Measurements from ENCODE around the gene VPS8. TPM values are rescaled to one million over a fixed set of nuclear protein-coding genes. Genes with fewer than 3 reads are reported as not detected.
"Not testable (repeated sequence)": the region's sequence is repeated elsewhere in the genome, so short reads cannot be mapped to it uniquely, and the experiment has no call there.

The VPS8 gene
- polyA plus RNA-seq, 4 donors = 33.2 to 57.4 (median 40.4) TPM

GRCh38 chr3:184850201-184850600 lies 38.2 kb downstream of the VPS8 start:
- DNase-seq (ENCODE audit: low read depth in 4 of 4, low spot score in 2 of 4) = no peak

DNA sequence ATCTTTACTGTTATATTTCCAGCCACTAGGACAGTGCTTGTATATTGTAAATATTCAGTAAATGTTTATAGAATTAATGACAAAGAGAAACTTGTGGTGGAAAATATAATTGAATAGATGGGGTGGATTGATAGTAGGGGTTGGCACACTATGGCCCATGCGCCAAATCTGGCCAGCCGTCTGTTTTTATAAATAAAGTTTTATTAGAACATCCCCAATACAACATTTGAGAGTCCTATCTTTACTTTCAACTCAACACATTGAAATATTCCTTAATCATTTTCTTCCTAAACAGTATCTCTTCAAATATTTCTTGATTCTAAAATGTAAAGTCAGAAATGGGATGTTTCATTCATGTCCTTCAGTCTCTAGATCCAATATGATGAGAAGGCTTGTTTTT lies 45.1 kb downstream of the VPS8 start:
- DNase-seq (ENCODE audit: low read depth in 4 of 4, low spot score in 2 of 4) = no peak

DNA sequence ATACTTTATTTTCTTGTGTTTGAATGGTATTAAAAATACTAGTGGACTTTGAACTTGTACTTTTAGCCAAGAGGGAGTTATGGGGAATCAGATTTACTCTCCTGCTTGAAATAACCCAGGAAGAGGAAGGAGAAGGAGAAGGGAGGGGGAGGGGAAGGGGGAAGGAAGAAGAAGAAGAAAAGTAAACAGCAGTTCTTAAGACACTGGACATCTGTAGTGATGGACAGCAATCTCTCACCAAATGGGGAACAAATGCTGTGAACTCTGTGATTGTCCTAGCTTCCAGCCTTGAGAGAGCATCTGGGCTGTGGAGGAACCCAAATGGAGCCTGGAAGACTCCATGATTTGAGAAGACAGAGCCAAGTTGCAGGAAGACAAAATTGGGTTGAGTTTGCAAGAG lies 52.0 kb downstream of the VPS8 start:
- no peak for DNase-seq (ENCODE audit: low read depth in 4 of 4, low spot score in 2 of 4)

DNA sequence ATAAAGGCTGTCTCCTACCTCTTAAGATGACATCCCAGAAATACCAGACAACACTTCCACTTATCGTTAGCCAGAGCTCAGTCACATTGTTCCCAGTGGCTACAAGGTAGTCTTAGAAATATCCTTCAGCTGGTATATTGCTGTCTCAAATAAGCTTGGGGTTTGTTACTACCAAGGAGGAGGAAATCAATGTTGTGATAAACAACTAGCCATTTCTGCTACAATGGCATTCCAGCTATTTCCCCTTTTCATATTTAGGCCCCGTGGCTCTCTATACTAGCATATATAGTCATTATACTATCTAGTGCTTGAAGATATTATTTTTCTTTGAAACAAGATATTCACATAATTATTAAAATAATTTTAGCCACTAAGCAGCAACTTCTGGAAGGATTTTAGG lies 56.5 kb downstream of the VPS8 start:
- DNase-seq (ENCODE audit: low read depth in 4 of 4, low spot score in 2 of 4) = no peak

DNA sequence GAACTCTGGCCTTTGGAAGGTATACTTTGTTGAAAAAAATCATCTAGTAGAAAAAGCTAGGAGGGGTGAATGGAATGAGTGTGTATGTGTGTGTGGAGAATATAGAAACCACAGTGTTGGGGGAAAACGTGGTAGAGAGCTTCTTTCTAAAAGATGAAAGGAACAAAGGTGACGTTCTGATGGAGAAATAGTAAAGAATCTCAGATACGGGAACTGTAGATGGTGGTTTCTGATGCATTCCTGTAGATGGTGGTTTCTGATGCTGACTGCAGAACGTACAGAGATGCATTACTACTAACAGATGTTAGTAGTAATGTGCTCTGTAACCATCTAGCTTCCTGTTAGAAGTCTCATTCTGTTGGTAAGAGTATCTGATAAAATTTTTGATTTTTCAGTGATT lies 60.2 kb downstream of the VPS8 start:
- no peak for DNase-seq (ENCODE audit: low read depth in 4 of 4, low spot score in 2 of 4)

DNA sequence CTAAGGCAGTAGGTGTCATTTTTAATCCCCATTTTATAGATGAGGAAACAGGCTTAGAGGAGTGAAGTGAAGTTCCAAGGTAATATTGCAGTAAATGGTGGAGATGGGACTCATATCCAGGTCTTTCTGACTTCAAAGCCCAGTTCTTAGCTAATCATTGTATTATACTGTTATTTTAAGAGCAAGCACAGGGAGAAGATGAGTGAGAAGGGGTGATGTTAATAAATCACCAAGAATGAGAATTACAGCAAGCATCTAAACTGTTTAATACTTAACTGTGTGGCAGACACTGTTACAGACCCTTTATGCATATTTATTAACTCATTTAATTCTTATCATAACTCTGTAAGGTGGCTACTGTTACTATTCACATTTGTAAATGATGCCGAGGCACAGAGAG lies 61.2 kb downstream of the VPS8 start:
- DNase-seq (ENCODE audit: low read depth in 4 of 4, low spot score in 2 of 4) = no peak

DNA sequence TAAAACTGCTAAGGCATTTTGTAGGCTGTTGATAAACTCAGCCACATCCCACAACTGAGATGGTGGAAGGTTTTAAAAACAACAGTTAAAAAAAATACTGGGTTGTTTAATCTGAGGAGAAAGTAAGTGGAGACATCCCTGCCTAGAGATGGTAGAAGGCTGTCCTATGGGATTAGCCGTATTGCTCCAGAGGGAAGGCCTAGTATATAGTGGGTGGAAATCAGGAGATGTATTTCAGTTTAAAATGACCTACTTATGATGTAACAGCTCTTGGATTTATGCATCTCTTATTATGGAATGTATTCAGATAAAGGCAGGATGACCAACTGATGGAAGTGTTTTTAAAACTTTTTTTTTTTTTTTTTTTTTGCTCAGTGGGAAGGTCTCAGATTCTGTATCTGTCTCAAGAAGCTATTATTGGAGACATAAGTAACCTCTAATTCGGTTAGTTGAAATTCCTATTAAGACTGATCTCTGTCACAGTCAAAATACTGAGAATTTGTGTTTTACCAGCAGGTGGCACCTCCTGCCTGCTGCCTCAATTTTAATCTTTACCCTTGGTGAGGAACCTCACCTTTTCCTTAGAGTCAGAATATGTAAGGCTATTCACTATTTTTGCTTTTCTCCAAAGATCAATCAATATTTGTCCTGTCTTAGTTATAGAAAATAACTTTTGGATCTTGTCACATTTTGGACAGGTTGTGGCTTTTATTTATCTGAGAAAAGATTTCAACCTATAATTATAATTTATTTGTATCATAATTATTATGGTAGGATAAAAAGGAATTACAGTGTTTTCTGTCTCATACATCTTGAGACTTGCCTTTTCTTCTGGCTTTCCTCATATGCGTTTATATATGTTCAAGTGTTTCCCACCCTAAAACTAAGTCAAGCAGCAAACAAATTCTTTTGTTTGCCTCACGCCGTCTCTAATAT lies 63.0 kb downstream of the VPS8 start:
- peak in 3 of 4 donors; percentile 11 to 32 (median 24) for DNase-seq (ENCODE audit: low read depth in 4 of 4, low spot score in 2 of 4)

DNA sequence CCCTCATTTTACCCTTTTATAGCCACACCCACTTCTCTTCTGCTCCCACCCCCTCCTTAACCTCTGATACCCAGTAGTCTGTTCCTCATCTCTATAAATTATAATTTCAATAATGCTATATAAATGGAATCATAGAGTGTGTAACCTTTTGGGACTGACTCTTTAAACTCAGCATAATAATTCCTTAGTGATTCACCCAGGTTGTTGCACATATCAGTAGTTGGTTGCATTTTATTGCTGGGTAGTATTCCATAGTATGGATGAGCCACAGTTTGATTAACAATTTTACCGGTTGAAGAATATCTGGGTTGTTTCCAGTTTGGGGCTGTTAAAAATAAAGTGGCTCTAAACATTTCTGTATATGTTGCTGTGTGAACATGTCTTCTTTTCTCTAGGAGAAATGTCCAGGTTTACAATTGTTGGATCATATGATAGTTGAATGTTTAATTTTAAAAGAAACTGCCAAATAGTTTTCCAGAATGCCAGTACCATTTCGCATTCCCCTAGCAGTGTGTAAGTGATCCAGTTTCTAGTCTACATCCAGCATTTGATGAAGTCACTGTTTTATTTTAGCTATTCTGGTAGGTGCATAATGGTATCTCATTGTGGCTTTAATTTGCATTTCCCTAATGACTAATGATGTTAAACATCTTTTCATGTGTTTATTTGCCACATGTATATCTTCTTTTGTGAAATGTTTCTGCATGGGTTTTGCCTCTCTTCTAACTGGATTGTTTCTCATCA lies 68.5 kb downstream of the VPS8 start:
- DNase-seq (ENCODE audit: low read depth in 4 of 4, low spot score in 2 of 4) = no peak

- DNase-seq (ENCODE audit: low read depth in 4 of 4, low spot score in 2 of 4) = no peak
Observed at GRCh38 chr3:184884359-184885017, 72.5 kb downstream of the VPS8 start.

- DNase-seq (ENCODE audit: low read depth in 4 of 4, low spot score in 2 of 4) = no peak
Observed at GRCh38 chr3:184885112-184885511, 73.1 kb downstream of the VPS8 start.

DNA sequence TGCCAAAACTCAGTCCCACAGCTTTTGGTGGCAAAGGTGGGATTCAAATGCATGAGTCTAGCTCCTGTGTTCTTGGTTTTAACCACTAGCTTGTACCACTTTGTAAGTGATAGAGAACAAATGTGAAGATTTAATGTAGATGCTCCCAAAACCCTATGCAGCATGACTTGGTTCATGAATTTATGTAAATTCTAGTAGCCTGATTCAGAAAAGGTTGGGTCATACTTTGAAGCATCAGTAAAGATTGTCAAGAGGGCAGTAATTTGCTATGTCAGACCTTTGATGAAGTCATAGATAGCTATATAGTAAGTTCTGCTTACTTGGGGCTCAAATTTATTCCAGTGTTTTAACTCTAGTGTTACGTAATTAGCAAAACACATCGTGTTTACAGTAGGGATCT lies 75.6 kb downstream of the VPS8 start:
- no peak for DNase-seq (ENCODE audit: low read depth in 4 of 4, low spot score in 2 of 4)

DNA sequence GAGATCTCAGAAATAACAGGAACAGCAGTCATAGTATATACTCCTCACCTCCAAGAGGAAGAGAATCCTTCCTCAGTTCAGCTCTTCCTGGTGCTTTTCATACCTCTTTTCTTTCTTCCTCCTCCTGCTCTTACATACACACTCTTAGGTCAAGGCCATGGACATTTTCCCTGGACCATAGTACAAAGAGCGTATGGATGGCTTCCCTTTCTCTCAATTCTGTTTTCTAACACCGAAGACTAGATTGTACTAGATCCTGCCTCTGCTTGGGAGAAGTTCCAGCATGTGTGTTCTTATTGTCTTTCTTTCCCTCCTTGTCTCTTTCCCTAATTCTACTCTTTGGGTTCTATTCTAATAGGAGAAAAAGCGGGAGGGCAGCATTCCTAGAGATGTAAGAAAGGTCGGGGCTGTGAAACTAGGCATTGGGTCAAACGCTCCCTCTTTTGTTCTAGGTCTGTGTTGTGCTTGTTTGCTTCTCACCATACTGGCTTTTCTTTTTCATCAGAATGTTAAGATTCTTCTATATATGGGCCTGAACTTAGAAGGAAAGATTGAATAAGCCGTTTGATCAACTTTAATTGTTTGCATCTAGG lies 77.4 kb downstream of the VPS8 start:
- no peak for DNase-seq (ENCODE audit: low read depth in 4 of 4, low spot score in 2 of 4)

GRCh38 chr3:184894051-184894450 lies 82.1 kb downstream of the VPS8 start:
- DNase-seq (ENCODE audit: low read depth in 4 of 4, low spot score in 2 of 4) = no peak

DNA sequence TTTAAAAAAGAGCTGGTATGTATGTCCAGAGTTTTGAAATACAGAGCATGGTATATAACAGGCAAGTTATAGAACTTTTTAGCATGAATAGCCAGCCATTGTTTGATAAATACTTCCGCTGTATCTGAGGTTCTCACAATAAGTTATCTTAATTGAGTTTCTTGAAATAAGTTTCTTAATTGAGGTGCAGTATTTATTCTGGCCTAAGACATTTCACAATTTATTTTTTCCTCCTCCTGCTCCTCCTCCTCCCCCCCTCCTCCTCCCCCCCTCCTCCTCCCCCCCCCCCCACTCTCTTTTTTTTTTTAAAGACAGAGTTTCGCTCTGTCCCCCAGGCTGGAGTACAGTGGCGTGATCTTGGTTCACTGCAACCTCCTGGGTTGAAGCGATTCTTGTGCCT lies 83.4 kb downstream of the VPS8 start:
- DNase-seq (ENCODE audit: low read depth in 4 of 4, low spot score in 2 of 4) = no peak

- no peak for DNase-seq (ENCODE audit: low read depth in 4 of 4, low spot score in 2 of 4)
Observed at GRCh38 chr3:184896336-184896735, 84.4 kb downstream of the VPS8 start.

DNA sequence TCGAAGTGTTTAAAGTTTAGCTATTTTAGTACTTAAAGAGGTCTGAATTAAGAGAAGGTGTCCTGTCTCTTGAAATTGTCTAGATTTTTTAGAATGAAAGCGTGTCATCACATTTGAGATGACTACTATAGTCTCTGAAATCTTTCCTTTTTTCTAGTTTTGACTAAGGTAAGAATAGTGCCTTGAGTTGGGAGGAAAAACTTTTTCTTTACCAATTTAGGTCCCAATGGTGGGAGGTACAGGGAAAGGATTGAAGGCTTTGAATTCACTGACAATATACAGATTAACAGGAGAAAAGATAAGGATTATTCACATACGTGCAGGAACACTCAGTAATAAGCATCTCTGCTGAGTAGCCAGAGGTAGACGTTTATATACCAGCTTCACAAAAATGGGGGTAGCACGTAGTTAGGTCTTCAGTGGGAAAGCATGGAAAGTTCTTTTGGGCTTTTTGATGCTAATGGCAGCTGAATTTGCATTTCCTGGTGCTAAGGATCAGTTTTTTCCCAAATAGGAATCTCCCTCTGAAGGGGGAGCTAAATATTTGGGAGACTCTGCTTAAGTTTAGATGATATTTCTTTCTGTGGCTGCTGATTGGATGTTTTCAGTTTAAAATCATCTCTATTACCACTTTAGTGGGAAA lies 88.1 kb downstream of the VPS8 start:
- no peak for DNase-seq (ENCODE audit: low read depth in 4 of 4, low spot score in 2 of 4)

DNA sequence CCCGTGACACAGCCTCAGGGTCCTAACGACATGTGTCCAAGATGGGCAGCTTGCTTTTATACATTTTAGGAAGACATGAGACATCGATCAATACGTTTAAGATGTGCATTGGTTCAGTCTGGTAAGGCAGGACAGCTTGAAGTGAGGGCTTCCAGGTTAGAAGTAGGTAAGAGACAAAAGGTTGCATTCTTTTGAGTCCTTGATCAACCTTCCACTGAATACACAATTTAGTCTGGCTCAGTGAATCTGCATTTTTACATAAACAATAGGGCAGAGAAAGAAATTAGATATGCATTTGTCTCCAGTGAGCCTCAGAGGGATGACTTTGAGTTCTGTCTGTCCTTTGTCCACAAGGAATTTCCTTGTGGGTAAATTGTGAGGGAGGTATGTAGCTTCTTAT lies 95.1 kb downstream of the VPS8 start:
- DNase-seq (ENCODE audit: low read depth in 4 of 4, low spot score in 2 of 4) = not testable (repeated sequence)

GRCh38 chr3:184907681-184908649 lies 96.0 kb downstream of the VPS8 start:
- no peak for DNase-seq (ENCODE audit: low read depth in 4 of 4, low spot score in 2 of 4)

DNA sequence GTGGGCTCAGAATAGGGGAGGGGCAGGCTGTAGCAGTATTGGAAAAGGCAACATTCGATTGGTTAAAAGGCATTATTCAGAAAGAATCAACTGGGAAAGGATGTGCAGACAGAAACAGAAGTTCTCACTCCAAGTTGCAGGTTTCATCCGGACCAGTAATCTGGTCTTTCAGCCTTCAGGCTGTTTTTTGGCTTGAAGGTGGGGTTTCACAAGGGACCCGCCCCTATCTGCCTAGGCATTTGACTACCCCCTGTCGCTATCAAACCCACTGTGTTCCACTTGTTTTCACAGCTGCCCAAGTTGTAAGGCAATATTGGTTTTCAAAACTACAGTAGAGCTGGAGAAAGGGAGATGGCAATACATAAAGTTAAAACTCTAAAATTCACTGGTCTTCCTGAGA lies 96.9 kb downstream of the VPS8 start:
- DNase-seq (ENCODE audit: low read depth in 4 of 4, low spot score in 2 of 4) = no peak

Measured in left renal cortex interstitium (tissue), 4 donors.